SK-N-SH treated with all-trans-retinoic acid at 6 μM for 48 hours (cell line): ENCODE measurements around the gene GSDMA.
A peak's percentile ranks its signal among the peaks of the same experiment; 100 is the strongest.

ENCODE experiments used
- ATAC-seq: fragments of 200-7000 bp; cut with Tn5 transposase; 3 replicates; pipeline ENCODE4 v1.9.1; 2020; ENCODE audit warnings: mild to moderate bottlenecking, moderate library complexity
- ARNTL ChIP-seq: fragments of 450-650 bp; formaldehyde crosslinking; IDR thresholded peaks from 2 replicates; pipeline ENCODE4 v1.5.0; 2020; ENCODE audit warnings: low read depth, mild to moderate bottlenecking, moderate library complexity, borderline replicate concordance
- BACH2 ChIP-seq: fragments of 250-450 bp; sonication (Bioruptor Pico); IDR thresholded peaks from 2 replicates; pipeline ENCODE4 v1.9.0; 2021; ENCODE audit warnings: mild to moderate bottlenecking, borderline replicate concordance
- CSDC2 ChIP-seq: fragments of 250-450 bp; sonication (Bioruptor Pico); IDR thresholded peaks from 2 replicates; pipeline ENCODE4 v1.5.0; 2020; ENCODE audit warnings: mild to moderate bottlenecking, moderate library complexity
- GLIS3 ChIP-seq: fragments of 250-450 bp; sonication (Bioruptor Pico); IDR thresholded peaks from 2 replicates; pipeline ENCODE4 v1.5.0; 2020; ENCODE audit warnings: mild to moderate bottlenecking, moderate library complexity
- ISL1 ChIP-seq: fragments of 250-450 bp; sonication (Bioruptor Pico); IDR thresholded peaks from 2 replicates; pipeline ENCODE4 v2.1.2; 2022; ENCODE audit warnings: mild to moderate bottlenecking, moderate library complexity
- PATZ1 ChIP-seq: fragments of 250-450 bp; sonication (Bioruptor Pico); IDR thresholded peaks from 2 replicates; pipeline ENCODE4 v1.8.0; 2020; ENCODE audit warnings: mild to moderate bottlenecking, moderate library complexity, borderline replicate concordance
- RARB ChIP-seq: fragments of 250-450 bp; sonication (Bioruptor Pico); IDR thresholded peaks from 2 replicates; pipeline ENCODE4 v1.8.0; 2021; ENCODE audit warnings: mild to moderate bottlenecking, moderate library complexity
- SNAI2 ChIP-seq: fragments of 250-450 bp; sonication (Bioruptor Pico); IDR thresholded peaks from 2 replicates; pipeline ENCODE4 v1.5.0; 2020; ENCODE audit warnings: mild to moderate bottlenecking, moderate library complexity
- TCF4 ChIP-seq: fragments of 250-450 bp; sonication (Bioruptor Pico); IDR thresholded peaks from 2 replicates; pipeline ENCODE4 v1.8.0; 2021; ENCODE audit warnings: mild to moderate bottlenecking, moderate library complexity, borderline replicate concordance
- TOX ChIP-seq: fragments of 250-450 bp; sonication (Bioruptor Pico); IDR thresholded peaks from 2 replicates; pipeline ENCODE4 v1.8.0; 2021; ENCODE audit warnings: mild to moderate bottlenecking, moderate library complexity, borderline replicate concordance
- ZC3H10 ChIP-seq: fragments of 250-450 bp; sonication (Bioruptor Pico); IDR thresholded peaks from 2 replicates; pipeline ENCODE4 v1.5.1; 2021; ENCODE audit warnings: mild to moderate bottlenecking, moderate library complexity
- ZFP3 ChIP-seq: fragments of 250-450 bp; sonication (Bioruptor Pico); IDR thresholded peaks from 2 replicates; pipeline ENCODE4 v1.5.0; 2020; ENCODE audit warnings: mild to moderate bottlenecking, moderate library complexity
- ZFP30 ChIP-seq: fragments of 450-650 bp; formaldehyde crosslinking; IDR thresholded peaks from 2 replicates; pipeline ENCODE4 v1.5.0; 2022; ENCODE audit warnings: mild to moderate bottlenecking, moderate library complexity
- ZNF565 ChIP-seq: fragments of 450-650 bp; formaldehyde crosslinking; conservative IDR thresholded peaks from 2 replicates; pipeline ENCODE4 v1.5.0; 2020; ENCODE audit warnings: low read depth, mild to moderate bottlenecking, moderate library complexity
- ZNF70 ChIP-seq: fragments of 450-650 bp; formaldehyde crosslinking; IDR thresholded peaks from 2 replicates; pipeline ENCODE4 v1.5.0; 2020; ENCODE audit warnings: mild to moderate bottlenecking, moderate library complexity
- ZNF8 ChIP-seq: fragments of 450-650 bp; formaldehyde crosslinking; IDR thresholded peaks from 2 replicates; pipeline ENCODE4 v1.5.0; 2020; ENCODE audit warnings: mild to moderate bottlenecking, moderate library complexity
- TF ChIP-seq, protein P1 (sequence below): fragments of 250-450 bp; sonication (Bioruptor Pico); IDR thresholded peaks from 2 replicates; pipeline ENCODE4 v1.5.1; 2020; ENCODE audit warnings: low read depth, mild to moderate bottlenecking, moderate library complexity
- TF ChIP-seq, protein P2 (sequence below): fragments of 250-450 bp; sonication (Bioruptor Pico); IDR thresholded peaks from 2 replicates; pipeline ENCODE4 v1.8.0; 2021; ENCODE audit warnings: low read depth, mild to moderate bottlenecking, moderate library complexity, borderline replicate concordance

Gene GSDMA

DNA sequence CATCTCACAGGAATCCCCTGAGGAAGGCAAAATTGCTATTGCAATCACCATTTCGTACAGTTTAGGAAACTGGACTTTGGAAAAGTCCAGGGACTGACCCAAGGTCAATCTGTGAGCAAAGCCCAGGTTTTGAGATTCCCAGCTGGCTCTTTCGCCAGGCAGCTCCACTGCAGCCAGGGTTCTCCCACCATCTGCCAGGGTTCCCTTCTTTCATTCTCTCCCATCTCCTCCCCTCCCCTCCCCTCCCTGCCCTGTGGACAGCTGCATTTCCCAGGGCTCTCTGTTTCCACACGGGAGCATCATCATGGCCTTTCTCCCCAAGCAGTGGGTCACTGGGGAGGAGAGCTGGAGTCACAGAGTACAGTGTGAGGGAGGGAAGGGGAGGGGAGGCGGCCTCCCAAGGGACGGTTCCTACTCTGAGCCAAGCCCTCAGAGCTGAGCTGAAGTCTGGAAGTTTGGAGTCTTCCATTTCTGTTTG is 11.9 kb upstream of the GSDMA start:
- ATAC-seq: no peak
- TF ChIP-seq, protein P1, sequence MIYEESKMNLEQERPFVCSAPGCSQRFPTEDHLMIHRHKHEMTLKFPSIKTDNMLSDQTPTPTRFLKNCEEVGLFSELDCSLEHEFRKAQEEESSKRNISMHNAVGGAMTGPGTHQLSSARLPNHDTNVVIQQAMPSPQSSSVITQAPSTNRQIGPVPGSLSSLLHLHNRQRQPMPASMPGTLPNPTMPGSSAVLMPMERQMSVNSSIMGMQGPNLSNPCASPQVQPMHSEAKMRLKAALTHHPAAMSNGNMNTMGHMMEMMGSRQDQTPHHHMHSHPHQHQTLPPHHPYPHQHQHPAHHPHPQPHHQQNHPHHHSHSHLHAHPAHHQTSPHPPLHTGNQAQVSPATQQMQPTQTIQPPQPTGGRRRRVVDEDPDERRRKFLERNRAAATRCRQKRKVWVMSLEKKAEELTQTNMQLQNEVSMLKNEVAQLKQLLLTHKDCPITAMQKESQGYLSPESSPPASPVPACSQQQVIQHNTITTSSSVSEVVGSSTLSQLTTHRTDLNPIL (CRISPR knock-in tag): no peak
- TF ChIP-seq TOX: no peak
- TF ChIP-seq ZFP30: no peak
- no peak for TF ChIP-seq GLIS3 (CRISPR knock-in tag)

DNA sequence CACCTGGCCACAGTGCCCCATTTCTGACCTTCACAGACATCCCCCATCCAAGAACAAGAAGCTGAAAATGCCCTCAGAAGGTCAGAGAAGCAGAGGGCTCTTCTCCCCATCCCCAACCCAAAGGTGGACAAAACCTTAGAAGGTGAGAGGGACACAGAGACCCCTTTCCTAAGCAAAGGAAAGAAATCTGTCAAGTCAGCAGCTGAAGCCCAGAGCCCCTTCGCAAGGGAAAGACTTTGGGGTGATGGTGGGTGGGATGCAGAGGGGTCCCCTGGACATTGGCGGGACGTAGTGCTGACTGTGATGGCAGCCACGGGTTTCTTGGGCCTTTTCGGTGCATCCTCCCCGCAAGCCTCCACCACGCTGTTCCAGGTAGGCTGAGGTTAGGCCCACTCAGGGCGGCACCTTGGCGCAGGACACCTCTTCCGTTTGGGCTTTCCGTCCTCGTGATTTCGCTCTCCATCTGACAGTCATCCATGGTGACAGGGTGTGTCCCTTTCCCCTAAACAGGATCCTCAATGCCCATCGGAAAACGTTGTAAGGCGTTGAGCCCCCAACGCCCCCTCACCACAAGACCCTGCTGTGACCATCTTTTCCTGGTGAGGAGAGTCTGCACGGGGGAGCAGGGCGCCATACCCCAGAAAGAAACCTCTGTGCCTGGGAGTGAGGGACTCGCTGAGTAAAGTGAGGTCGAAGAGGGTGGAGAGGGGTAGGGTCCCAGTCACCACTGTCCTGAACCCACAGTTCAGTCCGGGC is 10.7 kb upstream of the GSDMA start:
- no peak for TF ChIP-seq ZC3H10
- TF ChIP-seq, protein P1 (CRISPR knock-in tag): no peak
- TF ChIP-seq PATZ1 (CRISPR knock-in tag): no peak
- TF ChIP-seq GLIS3 (CRISPR knock-in tag): no peak
- TF ChIP-seq ZNF8 (CRISPR knock-in tag): no peak
- TF ChIP-seq ZFP3 (CRISPR knock-in tag): no peak
- no peak for TF ChIP-seq ZNF565 (CRISPR knock-in tag)
- no peak for TF ChIP-seq SNAI2 (CRISPR knock-in tag)
- no peak for TF ChIP-seq TCF4 (CRISPR knock-in tag)
- TF ChIP-seq BACH2: no peak
- TF ChIP-seq RARB: no peak
- TF ChIP-seq, protein P2, sequence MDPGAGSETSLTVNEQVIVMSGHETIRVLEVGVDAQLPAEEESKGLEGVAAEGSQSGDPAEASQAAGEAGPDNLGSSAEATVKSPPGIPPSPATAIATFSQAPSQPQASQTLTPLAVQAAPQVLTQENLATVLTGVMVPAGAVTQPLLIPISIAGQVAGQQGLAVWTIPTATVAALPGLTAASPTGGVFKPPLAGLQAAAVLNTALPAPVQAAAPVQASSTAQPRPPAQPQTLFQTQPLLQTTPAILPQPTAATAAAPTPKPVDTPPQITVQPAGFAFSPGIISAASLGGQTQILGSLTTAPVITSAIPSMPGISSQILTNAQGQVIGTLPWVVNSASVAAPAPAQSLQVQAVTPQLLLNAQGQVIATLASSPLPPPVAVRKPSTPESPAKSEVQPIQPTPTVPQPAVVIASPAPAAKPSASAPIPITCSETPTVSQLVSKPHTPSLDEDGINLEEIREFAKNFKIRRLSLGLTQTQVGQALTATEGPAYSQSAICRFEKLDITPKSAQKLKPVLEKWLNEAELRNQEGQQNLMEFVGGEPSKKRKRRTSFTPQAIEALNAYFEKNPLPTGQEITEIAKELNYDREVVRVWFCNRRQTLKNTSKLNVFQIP (CRISPR knock-in tag): no peak
- TF ChIP-seq ZNF70 (CRISPR knock-in tag): no peak
- no peak for TF ChIP-seq ARNTL
- no peak for TF ChIP-seq ZFP30
- TF ChIP-seq ISL1 (CRISPR knock-in tag): no peak
- TF ChIP-seq, all 23 proteins: peak for 0
- no peak; the same call in 2 of the 3 replicates for ATAC-seq

GRCh38 chr17:39952680-39953470 is 9.9 kb upstream of the GSDMA start:
- ATAC-seq: peak; percentile 98
- TF ChIP-seq CSDC2 (no peak), ZFP30 (no peak), SNAI2 (CRISPR knock-in tag) (no peak), ZNF565 (CRISPR knock-in tag) (no peak), GLIS3 (CRISPR knock-in tag) (no peak), ZC3H10 (no peak)
- TF ChIP-seq, protein P2 (CRISPR knock-in tag): no peak
- TF ChIP-seq, all 23 proteins: peak for 0

DNA sequence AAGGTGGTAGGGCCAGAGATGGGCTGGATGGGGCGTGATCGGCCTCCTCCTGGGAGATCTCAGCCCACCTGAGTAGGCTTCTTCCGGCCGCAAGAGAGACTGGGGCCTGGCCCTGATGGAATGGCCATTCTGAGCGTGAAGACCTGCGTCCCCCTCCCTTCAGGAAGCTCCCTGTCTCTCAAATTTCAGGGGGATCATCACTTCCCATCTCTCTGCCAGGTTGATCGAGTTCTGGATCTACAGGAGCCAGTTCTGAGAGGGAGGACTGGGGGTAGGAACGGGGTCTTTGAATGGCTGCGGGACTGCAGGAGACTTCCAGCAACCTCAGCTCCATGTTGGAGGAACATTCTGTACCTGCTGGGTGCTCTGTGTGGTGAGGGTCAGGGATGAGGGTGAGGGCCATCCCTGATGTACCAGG is 9.3 kb upstream of the GSDMA start:
- TF ChIP-seq ISL1 (CRISPR knock-in tag): no peak
- no peak for TF ChIP-seq ARNTL
- no peak for ATAC-seq
